Fibroblast of peridontal ligament (primary cell): ENCODE results near the gene ENO1.
A peak's percentile ranks its signal among the peaks of the same experiment; 100 is the strongest.

Experiments
- DNase-seq: peaks from one replicate; pipeline ENCODE4 v3.0.0-alpha.2; 2010; ENCODE audit errors: extremely low read depth

Gene ENO1

DNA sequence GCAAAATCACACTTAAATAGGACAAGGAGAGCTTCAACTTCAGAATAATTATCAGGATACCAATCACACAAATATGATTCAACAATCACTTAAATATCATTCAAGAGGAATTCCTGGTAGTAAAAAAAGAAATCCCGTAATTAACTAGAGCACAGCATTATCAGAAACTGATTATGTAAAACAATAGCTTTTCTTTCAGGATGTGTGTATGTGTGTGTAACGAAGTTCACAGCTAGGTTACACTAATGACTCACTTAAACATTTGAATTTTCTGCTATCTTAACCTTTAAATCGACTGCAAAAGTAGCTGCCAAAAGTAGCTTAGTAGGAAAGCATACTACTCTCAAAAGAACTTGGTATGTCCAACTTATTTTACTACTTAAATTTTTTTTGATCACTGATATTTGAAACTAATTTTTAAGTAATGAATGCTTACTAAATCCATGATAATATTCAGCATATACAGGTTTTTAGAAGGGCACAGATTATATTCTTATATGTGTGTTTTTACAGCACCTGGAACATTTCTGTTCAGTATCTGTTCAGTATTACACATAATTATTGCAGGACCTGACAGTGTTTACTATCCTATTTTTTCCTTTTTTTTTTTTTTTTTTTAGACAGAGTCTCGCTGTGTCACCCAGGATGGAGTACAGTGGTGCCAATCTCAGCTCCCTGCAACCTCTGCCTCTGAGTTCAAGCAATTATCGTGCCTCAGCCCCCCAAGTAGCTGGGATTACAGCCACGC is 65.3 kb downstream of the ENO1 start:
- DNase-seq = peak; percentile 15

DNA sequence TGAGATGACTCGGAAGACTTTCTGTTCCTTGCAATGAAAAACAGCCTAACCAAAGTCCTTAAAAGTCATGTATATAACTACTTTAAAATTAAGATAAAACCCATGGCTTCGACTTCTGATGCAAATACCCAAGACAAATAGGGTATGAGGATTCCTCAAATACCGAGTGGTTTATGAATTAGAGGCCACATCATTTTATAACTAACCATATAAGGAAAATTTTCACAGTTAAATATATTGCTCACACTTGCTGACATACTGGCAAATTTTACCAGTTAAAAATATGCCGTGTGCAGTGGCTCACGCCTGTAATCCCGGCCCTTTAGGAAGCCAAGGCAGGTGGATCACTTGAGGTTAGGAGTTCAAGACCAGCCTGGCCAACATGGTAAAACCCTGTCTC is 66.4 kb downstream of the ENO1 start:
- DNase-seq = no peak
